Heart left ventricle (tissue), 16 donors: ENCODE measurements around the gene EVI2B. TPM values are rescaled to one million over a fixed set of nuclear protein-coding genes. Genes with fewer than 3 reads are reported as not detected.

Experiments used
- ATAC-seq, 4 donors: fragments of 200-7000 bp; cut with Tn5 transposase; one replicate each; pipeline ENCODE4 v1.9.1; 2020 to 2022; ENCODE audit warnings: moderate library complexity in 4 of 4, mild to moderate bottlenecking in 3 of 4, moderate number of reproducible peaks in 1 of 4
- DNase-seq, 5 donors: peaks; one replicate each; pipeline ENCODE4 v3.0.0-alpha.2; 2020
- H3K27ac ChIP-seq, 12 donors: fragments of 200-600 bp; sonication (generic) in 4 of 12; one replicate each; pipeline versions ENCODE4 v1.5.0 to v1.8.0; 2016 to 2022; ENCODE audit warnings: mild to moderate bottlenecking in 2 of 12
- H3K27me3 ChIP-seq, 9 donors: fragments of 200-600 bp; sonication (generic) in 2 of 9; one replicate each; pipeline versions ENCODE4 v1.5.1 to v1.8.0; 2016 to 2022; ENCODE audit warnings: mild to moderate bottlenecking in 3 of 9
- H3K36me3 ChIP-seq, 9 donors: fragments of 200-600 bp; sonication (generic) in 2 of 9; one replicate each; pipeline versions ENCODE4 v1.5.0 to v1.8.0; 2018 to 2022; ENCODE audit warnings: mild to moderate bottlenecking in 2 of 9
- H3K4me1 ChIP-seq, 12 donors: fragments of 200-600 bp; sonication (generic) in 4 of 12; one replicate each; pipeline versions ENCODE4 v1.5.0 to v1.8.0; 2016 to 2022; ENCODE audit warnings: mild to moderate bottlenecking in 3 of 12
- H3K4me3 ChIP-seq, 12 donors: fragments of 200-600 bp; sonication (generic) in 4 of 12; one replicate each; pipeline versions ENCODE4 v1.5.0 to v1.8.0; 2017 to 2022; ENCODE audit warnings: mild to moderate bottlenecking in 9 of 12, moderate library complexity in 4 of 12
- H3K9me3 ChIP-seq, 12 donors: fragments of 200-600 bp; sonication (generic) in 4 of 12; one replicate each; pipeline versions ENCODE4 v1.5.0 to v1.8.0; 2016 to 2022; ENCODE audit warnings: mild to moderate bottlenecking in 1 of 12
- CTCF ChIP-seq, 12 donors: fragments of 200-600 bp; sonication (generic) in 4 of 12; IDR thresholded peaks; one replicate each; pipeline versions ENCODE4 v1.5.0 to v1.8.0; 2018 to 2022; ENCODE audit warnings: antibody characterized with exemption in 12 of 12, mild to moderate bottlenecking in 5 of 12
- POLR2A ChIP-seq, 2 donors: fragments of 450-650 bp; IDR thresholded peaks; one replicate each; pipeline ENCODE4 v1.6.1; 2017; ENCODE audit warnings: antibody characterized with exemption in 2 of 2, mild to moderate bottlenecking in 2 of 2, moderate library complexity in 2 of 2
- WGBS, 4 donors: extraction: QIAGEN DNeasy Blood & Tissue Kit in 2 of 4; methylation state at CpG; one replicate each; pipeline versions ENCODE4 v1.1.5 to v1.1.7; 2013 to 2018; 5-methylcytosine and 5-hydroxymethylcytosine counted together
- intact Hi-C, 10 donors: fragments of 100-400 bp; cut with DNase I; formaldehyde crosslinking; loops; one replicate each; pipeline versions ENCODE4 v1.11.1 to v1.14.2; 2022
- polyA plus RNA-seq, 2 donors: library from polyadenylated mRNA; stranded (reverse); fragments of 200-250 nt; gene quantifications; one replicate each; pipeline ENCODE4 v1.2.3, GENCODE V29; 2013
- total RNA-seq, 9 donors: library from RNA; depleted of rRNA in 2 of 9; stranded (reverse); fragments of >200 nt in 2 of 9; fragmentation: NEBNext Ultra II Directional in 3 of 9; extraction: Animal tissue kit (Norgen Biotek cat#: 25700) in 3 of 9; gene quantifications; one replicate each; pipeline versions ENCODE4 v1.1.0 to v1.2.4, GENCODE V29; 2016 to 2023
- donor health status: ischemic (EF 13 %, LVEDD 7.1; RV severe dilation, severe dysfunction).
- donor health status: healthy with polysubstance abuse.
- donor health status: DM: no; HTN: yes; CAD: no.
- donor health status: DM: no; HTN: no; CAD: no.
- donor health status: ischemic (EF 25% LVEDD 6.9; RV normal size, moderate dysfunction).
- donor health status: ischemic (EF 25% LVEDD 5.7; RV mildly dilated, moderate dysfunction).
- donor health status: healthy.
- donor health status: DM: yes; HTN: yes; CAD: no.
- donor health status: ischemic (EF 35%, LVEDD 5.7; RV mildly dilated, moderate dysfunction).
- donor health status: nonischemic (EF 11% LVEDD 7.7; RV severe dilation, severe dysfunction).
- donor health status: DM: yes; HTN: yes; CAD: no.
- donor health status: PGD.
- donor health status: ischemic (EF 29% LVEDD 5.4; RV normal size, mild dysfunction).
- donor health status: nonischemic (EF 23%, LVEDD 6.1; RV moderate dilation, normal function).

EVI2B gene
- total and polyA plus RNA-seq, 11 donors: 0.81 to 21.5 (median 2.2) TPM

- Histone ChIP-seq H3K36me3 (peaks cover 0 to 19% (median 0%) of the 10 kb centered on the region in 9 donors), H3K4me1 (peaks cover 0 to 47% (median 0%) of the 10 kb centered on the region in 12 donors), H3K27ac (peak overlapping the region in 2 of 12 donors; percentile 47 to 88), H3K4me3 (peak overlapping the region in 3 of 12 donors; percentile 6 to 61 (median 41)), H3K27me3 (no peaks in the 10 kb centered on the region), H3K9me3 (no peaks in the 10 kb centered on the region)
- no peak for TF ChIP-seq CTCF (IDR thresholded peaks at IDR 0.05)
- TF ChIP-seq POLR2A (IDR thresholded peaks at IDR 0.05): no peak
- intact Hi-C loops: no loop called here
- no peak for DNase-seq
- no peak for ATAC-seq
- 30 to 76% (median 62%) methylated on average over 2 of the region's 2 CpGs for WGBS, 4 donors
These were observed 3.6 kb downstream of the EVI2B start for GRCh38 chr17:31310260-31310659.

GRCh38 chr17:31309556-31309955 lies 4.3 kb downstream of the EVI2B start:
- Histone ChIP-seq H3K27ac (peak overlapping the region in 2 of 12 donors; percentile 47 to 88), H3K36me3 (peaks cover 0 to 26% (median 3%) of the 10 kb centered on the region in 9 donors), H3K4me1 (peaks cover 0 to 40% (median 0%) of the 10 kb centered on the region in 12 donors), H3K4me3 (peak overlapping the region in 2 of 12 donors; percentile 41 to 61), H3K27me3 (no peaks in the 10 kb centered on the region), H3K9me3 (no peaks in the 10 kb centered on the region)
- 83 to 92% (median 91%) methylated on average over 2 of the region's 2 CpGs for WGBS, 4 donors
- intact Hi-C loops: no loop called here
- ATAC-seq: peak in 3 of 4 donors; percentile 37 to 45 (median 41)
- no peak for DNase-seq
- TF ChIP-seq POLR2A (IDR thresholded peaks at IDR 0.05): no peak
- TF ChIP-seq CTCF (IDR thresholded peaks at IDR 0.05): no peak

- H3K4me3 ChIP-seq: peak overlapping the region in 2 of 12 donors; percentile 10 to 61
- DNase-seq (no peak), ATAC-seq (peak in 2 of 4 donors; percentile 39 to 62)
- no peaks in the 10 kb centered on the region for H3K9me3 ChIP-seq
- peaks cover 0 to 34% (median 3%) of the 10 kb centered on the region in 9 donors for H3K36me3 ChIP-seq
- intact Hi-C loops: no loop called here
- peak overlapping the region in 3 of 12 donors; percentile 7 to 88 (median 47) for H3K27ac ChIP-seq
- no peaks in the 10 kb centered on the region for H3K27me3 ChIP-seq
- TF ChIP-seq CTCF (IDR thresholded peaks at IDR 0.05) (no peak), POLR2A (IDR thresholded peaks at IDR 0.05) (no peak)
- H3K4me1 ChIP-seq: peaks cover 0 to 35% (median 0%) of the 10 kb centered on the region in 12 donors
- 79 to 88% (median 82%) methylated on average over 5 of the region's 5 CpGs for WGBS, 4 donors
These were observed 5.2 kb downstream of the EVI2B start for GRCh38 chr17:31308372-31309334.

- no peak for DNase-seq
These were observed 6.2 kb downstream of the EVI2B start for GRCh38 chr17:31307640-31308039.

More at GRCh38 chr17:31307640-31308039, 6.2 kb downstream of the EVI2B start:
- ATAC-seq: no peak
- peaks cover 0 to 35% (median 0%) of the 10 kb centered on the region in 12 donors for H3K4me1 ChIP-seq
- no peaks in the 10 kb centered on the region for H3K9me3 ChIP-seq
- H3K27ac ChIP-seq: peak overlapping the region in 1 of 12 donors; percentile 88
- peak overlapping the region in 1 of 12 donors; percentile 30 for H3K4me3 ChIP-seq
- H3K27me3 ChIP-seq: no peaks in the 10 kb centered on the region
- intact Hi-C loops: no loop called here
- 89 to 98% (median 93%) methylated on average over 1 of the region's 1 CpG for WGBS, 4 donors
- TF ChIP-seq CTCF (IDR thresholded peaks at IDR 0.05): no peak
- TF ChIP-seq POLR2A (IDR thresholded peaks at IDR 0.05): no peak
- peaks cover 0 to 34% (median 3%) of the 10 kb centered on the region in 9 donors for H3K36me3 ChIP-seq
